Mesenchymal stem cell (in vitro differentiated cells and primary cell): ENCODE results near the gene UBE2E1.

Experiments
- DNase-seq: peaks from one replicate; pipeline ENCODE4 v3.0.0-alpha.2; 2013
- H2AFZ ChIP-seq: one replicate; pipeline ENCODE4 v1.6.1; 2013; ENCODE audit warnings: low read depth, mild to moderate bottlenecking, control low read depth, inconsistent platforms, low read length, moderate library complexity
- H2AK5ac ChIP-seq: 2 replicates; pipeline ENCODE4 v1.6.1; 2013; ENCODE audit warnings: low read length, moderate library complexity, mild to moderate bottlenecking, inconsistent platforms; ENCODE audit not compliant: severe bottlenecking
- H2BK120ac ChIP-seq: one replicate; pipeline ENCODE4 v1.6.1; 2013; ENCODE audit warnings: low read depth, mild to moderate bottlenecking, inconsistent platforms, low read length, moderate library complexity
- H2BK12ac ChIP-seq, 2 experiments: one replicate each; pipeline ENCODE4 v1.6.1; 2013; ENCODE audit warnings: inconsistent platforms in 2 of 2, low read length in 2 of 2, mild to moderate bottlenecking in 2 of 2, moderate library complexity in 2 of 2, control low read depth in 1 of 2
- H2BK15ac ChIP-seq: one replicate; pipeline ENCODE4 v1.6.1; 2013; ENCODE audit warnings: mild to moderate bottlenecking, low read depth, inconsistent platforms; ENCODE audit not compliant: poor library complexity, severe bottlenecking
- H2BK5ac ChIP-seq: 2 replicates; pipeline ENCODE4 v1.6.1; 2013; ENCODE audit warnings: low read depth, mild to moderate bottlenecking, low read length, control low read depth, inconsistent platforms; ENCODE audit not compliant: poor library complexity, severe bottlenecking
- H3K14ac ChIP-seq, 2 experiments: one replicate each; pipeline ENCODE4 v1.6.1; 2013; ENCODE audit warnings: inconsistent platforms in 2 of 2, low read length in 2 of 2, control low read depth in 1 of 2, mild to moderate bottlenecking in 1 of 2, moderate library complexity in 1 of 2
- H3K18ac ChIP-seq, 2 experiments: one replicate each; pipeline ENCODE4 v1.6.1; 2013; ENCODE audit warnings: inconsistent platforms in 2 of 2, low read length in 2 of 2, control low read depth in 1 of 2, low read depth in 1 of 2, mild to moderate bottlenecking in 1 of 2
- H3K23ac ChIP-seq, 2 experiments: one replicate each; pipeline ENCODE4 v1.6.1; 2013; ENCODE audit warnings: inconsistent platforms in 2 of 2, low read length in 2 of 2, mild to moderate bottlenecking in 2 of 2, moderate library complexity in 2 of 2, control low read depth in 1 of 2
- H3K27ac ChIP-seq: 2 replicates; pipeline ENCODE4 v1.5.1; 2013; ENCODE audit warnings: mild to moderate bottlenecking, moderate library complexity, low read length, control low read depth, inconsistent platforms; ENCODE audit not compliant: poor library complexity, severe bottlenecking
- H3K27me3 ChIP-seq, 2 experiments: 2 replicates each; pipeline versions ENCODE4 v1.6.1 to v1.7.0; 2013; ENCODE audit warnings: low read length in 2 of 2, mild to moderate bottlenecking in 2 of 2, moderate library complexity in 2 of 2, control low read depth in 1 of 2, inconsistent platforms in 1 of 2; ENCODE audit not compliant: control insufficient read depth in 1 of 2, insufficient read depth in 1 of 2
- H3K36me3 ChIP-seq, 2 experiments: 2 replicates each; pipeline versions ENCODE4 v1.6.1 to v1.7.0; 2013; ENCODE audit warnings: low read length in 2 of 2, control low read depth in 1 of 2, inconsistent platforms in 1 of 2, low read depth in 1 of 2, mild to moderate bottlenecking in 1 of 2; ENCODE audit not compliant: insufficient read depth in 2 of 2, control insufficient read depth in 1 of 2
- H3K4ac ChIP-seq, 2 experiments: one replicate each; pipeline ENCODE4 v1.6.1; 2013; ENCODE audit warnings: inconsistent platforms in 2 of 2, low read length in 2 of 2, mild to moderate bottlenecking in 2 of 2, moderate library complexity in 2 of 2, control low read depth in 1 of 2, low read depth in 1 of 2
- H3K4me1 ChIP-seq: 2 replicates; pipeline ENCODE4 v1.6.1; 2013; ENCODE audit warnings: low read depth, low read length, control low read depth; ENCODE audit not compliant: control insufficient read depth, insufficient read depth
- H3K4me2 ChIP-seq: 2 replicates; pipeline ENCODE4 v1.6.1; 2013; ENCODE audit warnings: low read length, mild to moderate bottlenecking, inconsistent platforms; ENCODE audit not compliant: poor library complexity, severe bottlenecking
- H3K4me3 ChIP-seq, 2 experiments: 2 replicates each; pipeline versions ENCODE4 v1.5.1 to v1.7.0; 2013; ENCODE audit warnings: low read length in 2 of 2, mild to moderate bottlenecking in 2 of 2, control low read depth in 1 of 2, low read depth in 1 of 2; ENCODE audit not compliant: insufficient read depth in 1 of 2
- H3K79me1 ChIP-seq: replicated peaks from 2 replicates; pipeline ENCODE4 v1.6.1; 2013; ENCODE audit warnings: mild to moderate bottlenecking, control low read depth, low read length, inconsistent platforms; ENCODE audit not compliant: poor library complexity, severe bottlenecking
- H3K9ac ChIP-seq: 2 replicates; pipeline ENCODE4 v1.7.0; 2013; ENCODE audit warnings: mild to moderate bottlenecking, low read length, moderate library complexity
- H3K9me3 ChIP-seq: 2 replicates; pipeline ENCODE4 v1.7.0; 2013; ENCODE audit warnings: mild to moderate bottlenecking, low read length; ENCODE audit not compliant: control insufficient read depth
- H4K8ac ChIP-seq: one replicate; pipeline ENCODE4 v1.6.1; 2013; ENCODE audit warnings: inconsistent platforms, mild to moderate bottlenecking, low read length, moderate library complexity
- H4K91ac ChIP-seq: one replicate; pipeline ENCODE4 v1.6.1; 2013; ENCODE audit warnings: mild to moderate bottlenecking, low read length, inconsistent platforms
- WGBS: methylation state at CpG from one replicate; pipeline ENCODE4 v1.1.7; 2013; ENCODE audit warnings: mixed read lengths; 5-methylcytosine and 5-hydroxymethylcytosine counted together

The UBE2E1 gene

DNA sequence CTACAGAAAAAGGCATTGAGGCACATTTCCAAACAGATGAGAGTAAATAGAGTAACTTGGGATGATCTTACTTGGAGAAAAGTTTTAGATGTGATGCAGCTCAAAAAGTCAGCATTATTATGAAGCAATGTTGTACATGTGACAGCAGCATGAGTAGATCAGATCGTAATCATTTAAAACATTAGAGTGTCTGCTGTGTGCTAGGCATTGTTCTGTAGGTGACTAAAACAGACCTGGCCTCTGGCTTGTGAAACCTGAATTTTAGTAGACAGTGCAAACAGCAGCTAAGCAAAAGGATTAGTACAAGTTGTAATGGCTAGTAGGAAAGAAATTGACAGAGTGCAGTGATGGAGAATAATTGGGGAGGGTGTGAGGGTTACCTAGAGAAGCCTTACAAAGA is 15.1 kb downstream of the UBE2E1 start:
- Histone ChIP-seq H2BK15ac (no peak overlapping the region), H3K4ac (no peak overlapping the region), H2AFZ (no peak overlapping the region), H3K36me3 (peaks cover 0 to 7% of the 10 kb centered on the region in 2 experiments), H2BK5ac (no peak overlapping the region), H3K27me3 (no peaks in the 10 kb centered on the region), H3K4me3 (no peak overlapping the region), H3K79me1 (peaks cover 35% of the 10 kb centered on the region), H3K9me3 (no peaks in the 10 kb centered on the region), H2BK12ac (no peak overlapping the region), H4K91ac (no peak overlapping the region), H3K4me2 (no peak overlapping the region), H3K18ac (no peak overlapping the region), H3K14ac (no peak overlapping the region), H3K27ac (no peak overlapping the region), H2AK5ac (no peak overlapping the region), H2BK120ac (no peak overlapping the region), H3K23ac (no peak overlapping the region), H4K8ac (no peak overlapping the region), H3K9ac (no peak overlapping the region), H3K4me1 (no peaks in the 10 kb centered on the region)
- 95% methylated on average over 1 of the region's 1 CpG for WGBS
- no peak for DNase-seq

DNA sequence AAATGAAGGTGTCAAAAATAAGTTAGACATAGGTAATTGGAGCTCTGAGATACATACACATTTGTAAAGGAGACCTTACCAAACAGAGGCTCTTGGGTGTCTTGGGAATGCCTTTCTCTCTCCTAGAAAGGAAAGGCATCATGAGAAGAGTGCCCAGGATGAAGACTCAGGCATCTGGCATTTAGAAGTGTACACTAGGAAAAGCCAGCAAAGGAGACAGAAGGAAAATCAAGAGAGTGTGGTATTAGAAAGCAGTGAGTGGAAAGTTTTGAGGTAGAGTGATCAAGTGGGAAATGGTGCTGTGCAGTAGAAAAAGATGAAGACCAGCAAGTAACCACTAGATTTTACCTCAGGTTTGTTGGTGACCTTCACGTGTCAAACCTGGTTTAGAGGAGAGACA is 16.1 kb downstream of the UBE2E1 start:
- Histone ChIP-seq H2BK12ac (no peak overlapping the region), H3K4me3 (no peak overlapping the region), H3K79me1 (peaks cover 39% of the 10 kb centered on the region), H3K27ac (no peak overlapping the region), H4K8ac (no peak overlapping the region), H3K18ac (no peak overlapping the region), H4K91ac (no peak overlapping the region), H3K23ac (no peak overlapping the region), H2BK120ac (no peak overlapping the region), H3K9ac (no peak overlapping the region), H2BK5ac (no peak overlapping the region), H3K27me3 (no peaks in the 10 kb centered on the region), H2BK15ac (no peak overlapping the region), H3K4ac (no peak overlapping the region), H3K4me2 (no peak overlapping the region), H3K9me3 (no peaks in the 10 kb centered on the region), H2AFZ (no peak overlapping the region), H3K4me1 (peaks cover 3% of the 10 kb centered on the region), H3K14ac (no peak overlapping the region), H3K36me3 (peaks cover 0 to 7% of the 10 kb centered on the region in 2 experiments), H2AK5ac (no peak overlapping the region)
- WGBS, result 67% methylated on average over 1 of the region's 1 CpG
- DNase-seq, result no peak

DNA sequence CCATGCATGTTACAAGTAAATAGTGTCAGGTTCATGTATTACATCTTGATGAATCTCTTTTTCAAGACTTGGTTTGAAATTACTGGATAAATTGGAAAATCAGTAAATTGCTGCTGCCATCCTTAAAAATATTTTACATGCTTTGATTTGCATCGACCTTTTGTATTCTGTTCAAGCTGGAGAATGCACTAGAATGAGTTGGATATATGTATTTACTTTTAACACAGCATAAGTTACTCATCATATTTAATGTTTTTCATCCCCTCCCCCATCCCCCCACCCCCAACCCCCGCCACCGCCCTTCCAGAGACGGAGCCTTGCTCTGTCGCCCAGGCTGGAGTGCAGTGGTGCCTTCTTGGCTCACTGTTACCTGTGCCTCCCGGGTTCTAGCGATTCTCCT is 16.8 kb downstream of the UBE2E1 start:
- Histone ChIP-seq H2BK12ac (no peak overlapping the region), H3K79me1 (peaks cover 37% of the 10 kb centered on the region), H3K36me3 (peaks cover 0 to 7% of the 10 kb centered on the region in 2 experiments), H4K8ac (no peak overlapping the region), H2BK120ac (no peak overlapping the region), H3K4me1 (peaks cover 3% of the 10 kb centered on the region), H2AK5ac (no peak overlapping the region), H3K4me2 (no peak overlapping the region), H3K9ac (no peak overlapping the region), H3K23ac (no peak overlapping the region), H3K27ac (no peak overlapping the region), H3K14ac (no peak overlapping the region), H2BK15ac (no peak overlapping the region), H2BK5ac (no peak overlapping the region), H3K9me3 (no peaks in the 10 kb centered on the region), H2AFZ (no peak overlapping the region), H3K4me3 (no peak overlapping the region), H3K18ac (no peak overlapping the region), H3K4ac (no peak overlapping the region), H4K91ac (no peak overlapping the region), H3K27me3 (no peaks in the 10 kb centered on the region)
- WGBS, result 99% methylated on average over 5 of the region's 7 CpGs
- DNase-seq, result no peak

DNA sequence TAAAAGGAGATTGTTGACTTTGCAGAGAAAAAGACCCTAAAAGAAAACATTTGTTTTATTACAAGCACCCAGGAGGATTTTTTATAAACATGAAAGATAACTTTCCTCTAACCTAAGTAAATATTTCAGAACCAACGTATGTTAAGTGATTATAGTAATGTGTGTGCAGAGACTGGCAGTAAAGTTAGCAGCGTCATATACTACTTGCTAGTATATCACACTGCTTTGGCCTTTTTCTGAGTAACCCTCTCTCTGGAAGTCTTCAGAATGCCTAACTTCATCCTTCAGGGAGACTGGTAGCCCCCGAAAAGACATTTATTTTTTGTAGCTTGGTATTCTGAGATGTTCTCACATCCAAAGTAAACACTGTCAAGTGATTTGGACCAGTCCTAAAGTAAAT is 17.9 kb downstream of the UBE2E1 start:
- no peak overlapping the region for H3K9ac ChIP-seq
- H3K4ac ChIP-seq, result no peak overlapping the region
- H3K4me3 ChIP-seq, result no peak overlapping the region
- H2BK12ac ChIP-seq, result no peak overlapping the region
- no peak overlapping the region for H2BK15ac ChIP-seq
- no peaks in the 10 kb centered on the region for H3K27me3 ChIP-seq
- no peak overlapping the region for H4K91ac ChIP-seq
- peaks cover 30% of the 10 kb centered on the region for H3K79me1 ChIP-seq
- H2AFZ ChIP-seq, result no peak overlapping the region
- no peak for DNase-seq
- no peaks in the 10 kb centered on the region for H3K9me3 ChIP-seq
- H3K27ac ChIP-seq, result no peak overlapping the region
- no peak overlapping the region for H2BK5ac ChIP-seq
- no peak overlapping the region for H4K8ac ChIP-seq
- H2BK120ac ChIP-seq, result no peak overlapping the region
- no CpG with 5 or more reads among the region's 3 CpGs for WGBS
- no peak overlapping the region for H3K18ac ChIP-seq
- H3K36me3 ChIP-seq, result peaks cover 0 to 7% of the 10 kb centered on the region in 2 experiments
- no peak overlapping the region for H3K14ac ChIP-seq
- no peak overlapping the region for H3K4me2 ChIP-seq
- peaks cover 3% of the 10 kb centered on the region for H3K4me1 ChIP-seq
- H2AK5ac ChIP-seq, result no peak overlapping the region
- no peak overlapping the region for H3K23ac ChIP-seq
